HG03159 (cell line): ENCODE data around the gene KCNQ1.

Experiments used
- ATAC-seq: cut with Tn5 transposase; IDR thresholded peaks from one replicate; pipeline ENCODE4 v1.9.1; 2021; ENCODE audit warnings: mild to moderate bottlenecking, moderate library complexity; ENCODE audit not compliant: unreplicated experiment

The KCNQ1 gene

GRCh38 chr11:2788168-2789071 is 343.6 kb downstream of the KCNQ1 start:
- ATAC-seq = no peak

DNA sequence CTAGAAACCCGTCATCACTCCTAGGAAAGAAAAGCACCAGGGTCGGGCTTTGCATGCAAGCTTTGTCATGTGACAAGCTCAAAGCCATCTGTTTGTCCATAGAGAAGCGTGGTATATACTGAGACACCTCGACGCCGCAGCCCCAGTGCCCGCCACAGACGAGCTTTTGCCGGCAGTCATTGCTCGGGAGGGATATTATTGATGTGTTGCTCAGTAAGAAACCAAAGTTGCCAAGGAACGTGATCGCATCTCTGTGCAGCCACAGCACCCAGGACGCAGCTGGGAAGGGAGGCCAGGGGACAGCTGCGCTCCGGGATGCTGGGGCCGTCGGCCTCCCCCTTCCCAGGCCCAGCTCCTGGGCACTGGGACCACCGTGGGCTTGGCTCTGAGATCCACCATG is 344.5 kb downstream of the KCNQ1 start:
- no peak for ATAC-seq

GRCh38 chr11:2789791-2790567 is 345.2 kb downstream of the KCNQ1 start:
- ATAC-seq = no peak

DNA sequence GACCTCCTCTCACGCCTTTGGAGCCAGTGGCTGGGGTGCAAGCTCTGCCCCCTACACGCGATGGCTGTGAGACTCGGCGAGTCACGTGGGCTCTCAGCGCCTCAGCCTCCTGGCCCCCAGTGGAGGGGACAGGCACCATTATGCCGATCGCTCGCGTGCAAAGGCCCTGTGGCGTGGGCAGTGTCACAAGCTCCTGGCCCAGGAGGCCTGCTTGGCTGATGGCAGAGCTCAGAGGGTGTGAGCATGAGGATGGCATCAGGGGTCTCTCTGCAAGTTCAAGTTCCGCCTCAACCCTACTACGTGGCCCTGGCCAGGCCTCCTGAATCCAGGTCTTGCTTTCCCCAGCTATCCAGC is 345.7 kb downstream of the KCNQ1 start:
- ATAC-seq = no peak

DNA sequence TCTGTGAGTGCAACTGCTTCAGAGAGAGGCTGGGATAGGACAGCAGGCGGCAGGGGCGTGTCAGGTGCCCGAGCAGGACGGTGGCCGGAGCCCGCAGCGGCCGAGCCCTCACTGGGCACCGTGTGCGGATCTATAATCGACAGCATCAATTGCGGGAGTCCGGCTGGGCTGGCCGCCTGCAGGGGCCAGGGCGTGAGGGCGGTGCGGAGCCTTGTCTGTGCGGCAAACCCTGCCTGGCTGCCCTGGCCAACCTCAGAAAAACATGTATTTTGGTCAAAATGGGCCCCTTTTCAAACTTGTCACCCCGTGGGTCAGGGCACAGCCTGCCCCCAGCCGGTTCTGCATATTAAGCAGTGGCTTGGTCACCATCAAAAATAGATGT is 346.3 kb downstream of the KCNQ1 start:
- no peak for ATAC-seq

DNA sequence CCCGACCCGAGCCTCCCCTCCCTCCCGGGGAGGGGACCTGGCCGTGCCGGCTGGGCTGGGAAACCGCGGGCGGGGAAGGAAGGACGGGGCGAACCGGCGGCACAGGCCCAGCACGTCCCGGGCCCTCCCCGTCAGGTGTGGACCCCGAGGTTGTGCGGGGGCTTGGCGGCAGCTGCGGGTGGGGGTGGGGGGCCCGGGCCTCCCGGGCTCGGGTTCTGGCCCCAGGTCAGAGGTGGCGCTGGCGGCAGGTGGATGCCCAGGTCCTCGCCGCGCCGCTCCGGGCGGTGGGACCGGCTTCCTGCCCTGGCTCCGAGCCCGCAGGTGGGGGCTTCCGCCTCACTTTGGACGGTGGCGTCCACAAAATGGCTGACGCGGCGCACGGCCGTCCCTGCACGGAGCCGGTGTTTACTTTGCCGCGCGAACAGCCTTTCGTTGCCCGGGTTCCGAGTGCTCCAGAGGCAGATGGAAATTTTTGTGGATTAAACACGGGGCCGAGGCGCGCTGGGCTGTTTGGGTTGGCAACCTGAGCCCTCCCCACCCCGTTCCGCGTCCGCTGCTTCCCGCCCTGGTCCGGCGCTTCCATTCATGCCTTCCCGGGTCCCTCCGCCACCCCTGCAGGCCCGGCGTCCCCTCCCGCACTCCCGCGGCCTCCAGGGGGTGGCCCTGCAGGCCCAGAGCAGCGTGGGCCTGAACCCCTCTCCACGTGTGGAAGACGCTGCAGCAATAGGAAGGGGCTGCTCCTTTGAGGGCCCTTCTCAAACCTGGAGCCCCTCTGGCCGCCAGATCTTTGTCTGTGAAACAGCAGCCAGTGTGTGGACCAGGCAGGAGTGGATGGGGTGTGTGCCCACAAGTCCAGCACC is 346.9 kb downstream of the KCNQ1 start:
- ATAC-seq = no peak

GRCh38 chr11:2792381-2793250 is 347.8 kb downstream of the KCNQ1 start:
- ATAC-seq = no peak

- no peak for ATAC-seq
Measured at GRCh38 chr11:2793701-2794045, 348.9 kb downstream of the KCNQ1 start.

DNA sequence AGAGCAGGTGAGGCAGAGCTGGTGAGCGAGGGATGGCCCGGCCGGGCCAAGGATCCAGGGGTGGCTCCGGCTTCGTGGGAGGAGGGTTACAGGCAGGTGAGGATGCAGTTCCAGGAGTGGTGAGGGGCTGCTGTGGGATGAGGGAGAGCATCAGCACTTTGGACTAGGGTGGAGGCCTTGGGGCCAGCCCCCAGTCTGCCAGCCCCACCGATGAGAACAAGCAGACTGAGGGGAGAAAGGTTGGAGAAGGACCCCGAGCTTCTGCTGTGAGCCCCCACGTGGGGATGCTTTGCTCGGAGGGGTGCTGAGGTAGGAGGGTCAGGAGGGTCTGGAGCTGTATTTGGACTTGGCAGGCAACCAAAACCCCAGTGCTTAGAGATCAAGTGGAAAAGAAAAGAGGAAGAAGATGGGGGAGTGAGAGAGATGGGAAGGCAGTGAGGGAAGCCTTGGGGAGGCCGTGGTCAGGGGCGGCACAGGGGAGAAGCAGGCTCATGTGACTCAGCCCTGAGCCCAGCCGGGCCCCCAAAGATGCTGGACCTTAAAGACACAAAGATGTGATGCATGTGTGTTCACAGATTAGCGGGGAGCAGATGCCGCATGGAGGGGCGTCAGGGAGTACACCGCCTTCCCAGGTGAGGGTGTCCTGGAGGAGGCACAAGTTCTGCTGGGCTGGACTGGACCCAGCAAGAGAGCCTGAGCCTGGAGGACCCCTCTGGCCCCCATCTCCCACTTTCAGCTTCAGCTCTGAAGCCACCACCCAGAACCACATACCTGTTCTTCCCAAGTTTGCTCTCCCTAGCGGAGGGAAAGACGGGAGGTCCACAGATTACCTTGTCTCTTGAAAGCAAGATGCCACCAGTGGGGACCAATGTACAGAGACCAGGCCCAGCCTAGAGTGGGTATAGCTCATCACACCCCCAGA is 349.5 kb downstream of the KCNQ1 start:
- ATAC-seq = no peak

DNA sequence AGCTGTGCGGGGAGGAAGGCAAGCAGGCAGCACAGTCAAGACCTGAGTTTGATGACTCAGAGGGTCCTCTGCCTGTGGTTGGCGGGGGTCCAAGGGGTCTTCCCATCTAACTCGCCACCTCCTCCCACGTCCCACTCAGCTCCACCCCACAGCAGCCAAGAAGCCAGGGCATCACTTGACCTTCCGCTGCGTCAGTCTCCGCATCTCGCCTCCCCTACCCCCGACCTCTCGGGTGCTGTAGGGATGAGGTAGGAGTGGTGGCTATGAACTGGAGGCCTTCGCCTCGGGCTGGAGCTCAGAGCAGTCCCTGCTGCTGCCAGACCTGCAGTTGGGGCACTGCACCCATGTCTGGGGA is 350.1 kb downstream of the KCNQ1 start:
- ATAC-seq = no peak

- ATAC-seq = no peak
Measured at GRCh38 chr11:2795491-2795991, 350.7 kb downstream of the KCNQ1 start.

- no peak for ATAC-seq
Measured at GRCh38 chr11:2796091-2796490, 351.3 kb downstream of the KCNQ1 start.

- no peak for ATAC-seq
Measured at GRCh38 chr11:2796508-2797113, 351.8 kb downstream of the KCNQ1 start.

DNA sequence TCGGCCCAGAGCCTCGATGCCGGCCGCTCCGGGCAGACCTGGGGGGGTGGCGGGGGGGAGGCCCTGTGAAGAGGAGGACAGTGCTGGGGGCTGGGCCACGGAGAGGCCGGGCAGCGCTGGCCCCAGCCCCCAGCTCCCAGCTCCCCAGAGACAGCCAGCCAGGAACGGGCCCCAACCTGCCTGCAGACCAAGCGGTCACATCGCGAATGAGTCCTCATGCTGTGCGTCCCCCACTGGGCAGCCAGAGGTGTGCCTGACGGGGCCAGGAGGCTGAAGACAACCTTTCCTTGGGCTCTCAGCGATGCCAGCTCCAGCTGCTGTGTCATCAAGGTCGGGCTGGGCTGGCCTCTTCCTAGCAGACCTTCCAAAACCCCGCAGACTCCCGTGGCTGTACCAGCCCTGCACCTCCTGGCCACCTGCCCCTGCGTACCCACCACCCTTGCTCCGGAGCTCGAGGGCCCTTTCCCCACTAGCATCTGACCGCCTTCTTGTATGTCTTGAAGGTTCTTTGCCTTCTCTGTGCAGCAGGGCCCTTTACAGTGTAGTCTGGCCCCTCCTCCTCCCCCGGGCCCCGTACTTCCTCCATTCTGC is 352.4 kb downstream of the KCNQ1 start:
- no peak for ATAC-seq

DNA sequence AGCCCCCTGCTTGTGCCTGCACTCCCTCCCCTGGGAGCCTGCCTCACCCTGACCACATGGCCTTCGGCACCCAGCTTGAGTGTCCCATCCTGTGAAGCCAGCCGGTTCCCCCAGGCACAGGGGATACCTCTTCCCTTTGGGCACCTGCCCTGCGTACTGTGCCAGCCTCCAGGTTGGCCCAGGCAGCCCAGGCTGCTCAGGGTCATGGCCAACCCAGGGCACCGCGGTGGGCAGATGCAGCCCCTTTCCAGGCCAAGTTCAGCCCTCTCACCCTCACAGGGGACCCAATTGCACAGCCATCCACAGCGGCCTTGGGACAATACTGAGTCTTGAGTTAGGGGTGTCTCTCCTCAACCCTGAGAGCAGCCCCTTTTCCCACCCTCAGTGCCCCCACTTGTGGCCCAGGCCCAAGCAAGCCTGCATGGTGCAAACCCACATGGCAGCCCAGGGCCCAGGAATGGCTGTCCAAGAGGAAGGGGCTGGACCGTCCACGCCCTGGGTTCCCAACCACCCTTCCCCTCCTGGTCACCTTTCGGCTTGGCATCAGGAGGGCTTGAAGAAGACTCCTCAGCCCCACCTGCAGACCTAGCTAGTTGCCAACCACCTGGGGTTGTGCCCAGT is 353.0 kb downstream of the KCNQ1 start:
- no peak for ATAC-seq

GRCh38 chr11:2798951-2799761 is 354.3 kb downstream of the KCNQ1 start:
- no peak for ATAC-seq
